OCI-LY1 (cell line): ENCODE results near the gene TRIM28.

Experiments
- H2AFZ ChIP-seq: fragments of 200-600 bp; sonication (generic), shearing (Covaris generic); 2 replicates; pipeline ENCODE4 v1.6.0; 2014; ENCODE audit warnings: antibody characterized with exemption, mild to moderate bottlenecking, low read length
- H3F3A ChIP-seq: fragments of 200-600 bp; sonication (generic), shearing (Covaris generic); 2 replicates; pipeline ENCODE4 v1.6.0; 2014; ENCODE audit warnings: mild to moderate bottlenecking, antibody characterized with exemption, low read length, moderate library complexity; ENCODE audit not compliant: insufficient read depth
- H3K27ac ChIP-seq: fragments of 200-600 bp; sonication (generic); 2 replicates; pipeline ENCODE4 v1.5.1; 2014; ENCODE audit warnings: low read length, mixed run types, mild to moderate bottlenecking, low read depth; ENCODE audit not compliant: poor library complexity, severe bottlenecking
- H3K27me3 ChIP-seq: fragments of 200-600 bp; sonication (generic); 2 replicates; pipeline ENCODE4 v1.6.0; 2014; ENCODE audit warnings: antibody characterized with exemption, mild to moderate bottlenecking, low read length, moderate library complexity; ENCODE audit not compliant: insufficient read depth
- H3K36me3 ChIP-seq: fragments of 200-600 bp; sonication (generic); 2 replicates; pipeline ENCODE4 v1.6.1; 2014; ENCODE audit warnings: mild to moderate bottlenecking, antibody characterized with exemption, low read length, moderate library complexity, mixed read lengths; ENCODE audit not compliant: insufficient read depth
- H3K4me1 ChIP-seq: fragments of 200-600 bp; sonication (generic); 2 replicates; pipeline ENCODE4 v1.5.1; 2014; ENCODE audit warnings: mild to moderate bottlenecking, low read length, moderate library complexity; ENCODE audit not compliant: insufficient read depth, severe bottlenecking
- H3K4me2 ChIP-seq: fragments of 200-600 bp; sonication (generic), shearing (Covaris generic); 2 replicates; pipeline ENCODE4 v1.6.1; 2014; ENCODE audit warnings: low read length
- H3K4me3 ChIP-seq: fragments of 200-600 bp; sonication (generic); 2 replicates; pipeline ENCODE4 v1.5.1; 2014; ENCODE audit warnings: low read length, low read depth, mild to moderate bottlenecking, mixed read lengths; ENCODE audit not compliant: poor library complexity, severe bottlenecking
- H3K79me2 ChIP-seq: fragments of 200-600 bp; shearing (Covaris generic); 2 replicates; pipeline ENCODE4 v1.6.1; 2016; ENCODE audit warnings: mixed run types, low read length, mixed read lengths; ENCODE audit not compliant: insufficient read depth
- H3K9ac ChIP-seq: fragments of 200-600 bp; sonication (generic), shearing (Covaris generic); 2 replicates; pipeline ENCODE4 v1.6.1; 2014; ENCODE audit warnings: mild to moderate bottlenecking, low read length, mixed read lengths
- H3K9me2 ChIP-seq: fragments of 200-600 bp; sonication (generic), shearing (Covaris generic); 2 replicates; pipeline ENCODE4 v1.6.1; 2014; ENCODE audit warnings: low read depth, mild to moderate bottlenecking, low read length, mixed read lengths
- H3K9me3 ChIP-seq: fragments of 200-600 bp; shearing (Covaris generic); 2 replicates; pipeline ENCODE4 v1.6.1; 2014; ENCODE audit warnings: low read length, mixed read lengths
- H4K20me1 ChIP-seq: fragments of 200-600 bp; sonication (generic), shearing (Covaris generic); 2 replicates; pipeline ENCODE4 v1.6.0; 2016; ENCODE audit warnings: mild to moderate bottlenecking, low read length; ENCODE audit not compliant: insufficient read depth
- CTCF ChIP-seq: fragments of 200-600 bp; sonication (generic), shearing (Covaris generic); IDR thresholded peaks from 2 replicates; pipeline ENCODE4 v1.5.1; 2017; ENCODE audit warnings: mild to moderate bottlenecking, antibody characterized with exemption, low read length, moderate library complexity, mixed read lengths
- EZH2 ChIP-seq: fragments of 200-600 bp; sonication (generic), shearing (Covaris generic); IDR thresholded peaks from 2 replicates; pipeline ENCODE4 v1.8.0; 2017; ENCODE audit warnings: borderline replicate concordance, mixed run types, mild to moderate bottlenecking, antibody characterized with exemption, low read length, moderate library complexity, mixed read lengths

Gene TRIM28

GRCh38 chr19:58513213-58513693 is 30.6 kb upstream of the TRIM28 start:
- Histone ChIP-seq H3F3A (no peaks in the 10 kb centered on the region), H3K27ac (peak overlapping the region; percentile 46), H3K4me1 (peaks cover 36% of the 10 kb centered on the region), H3K79me2 (peaks cover 5% of the 10 kb centered on the region; the same call in 1 of the 2 replicates), H3K9me2 (no peaks in the 10 kb centered on the region), H3K4me3 (peak overlapping the region; percentile 89), H3K9ac (peak overlapping the region; percentile 73), H3K27me3 (no peaks in the 10 kb centered on the region), H4K20me1 (no peaks in the 10 kb centered on the region), H3K36me3 (peaks cover 9% of the 10 kb centered on the region), H3K9me3 (no peaks in the 10 kb centered on the region), H3K4me2 (peak overlapping the region; percentile 87), H2AFZ (no peak overlapping the region; the same call in 1 of the 2 replicates)
- TF ChIP-seq EZH2 (no peak), CTCF (no peak)

GRCh38 chr19:58513694-58514563 is 29.9 kb upstream of the TRIM28 start:
- peaks cover 5% of the 10 kb centered on the region; the same call in 1 of the 2 replicates for H3K79me2 ChIP-seq
- peak; percentile 98 for TF ChIP-seq CTCF
- TF ChIP-seq EZH2 = no peak
- H3K36me3 ChIP-seq = peaks cover 9% of the 10 kb centered on the region
- H3K4me1 ChIP-seq = peaks cover 43% of the 10 kb centered on the region
- no peaks in the 10 kb centered on the region for H3F3A ChIP-seq
- H4K20me1 ChIP-seq = no peaks in the 10 kb centered on the region
- no peaks in the 10 kb centered on the region for H3K9me3 ChIP-seq
- no peak overlapping the region; the same call in 1 of the 2 replicates for H2AFZ ChIP-seq
- H3K9ac ChIP-seq = peak overlapping the region; percentile 95
- peak overlapping the region; percentile 87 for H3K4me2 ChIP-seq
- no peaks in the 10 kb centered on the region for H3K9me2 ChIP-seq
- no peaks in the 10 kb centered on the region for H3K27me3 ChIP-seq
- H3K4me3 ChIP-seq = peak overlapping the region; percentile 89
- peak overlapping the region; percentile 71 for H3K27ac ChIP-seq

- peak overlapping the region; percentile 71 for H3K27ac ChIP-seq
- H3K9me2 ChIP-seq = no peaks in the 10 kb centered on the region
- no peak overlapping the region for H2AFZ ChIP-seq
- H3K4me3 ChIP-seq = peak overlapping the region; percentile 89
- peaks cover 44% of the 10 kb centered on the region for H3K4me1 ChIP-seq
- H3K4me2 ChIP-seq = peak overlapping the region; percentile 87
- TF ChIP-seq CTCF (no peak), EZH2 (no peak)
- peaks cover 9% of the 10 kb centered on the region for H3K36me3 ChIP-seq
- H3F3A ChIP-seq = no peaks in the 10 kb centered on the region
- H3K9me3 ChIP-seq = no peaks in the 10 kb centered on the region
- H3K27me3 ChIP-seq = no peaks in the 10 kb centered on the region
- peaks cover 5% of the 10 kb centered on the region; the same call in 1 of the 2 replicates for H3K79me2 ChIP-seq
- peak overlapping the region; percentile 95 for H3K9ac ChIP-seq
- no peaks in the 10 kb centered on the region for H4K20me1 ChIP-seq
Measured at GRCh38 chr19:58514564-58515022, 29.3 kb upstream of the TRIM28 start.
